GM12878 (cell line): Measurements from ENCODE around the gene ZNF423.

Experiments used
- ATF7 ChIP-seq: fragments of 450-650 bp; IDR thresholded peaks from 2 replicates; pipeline ENCODE4 v1.6.1; 2016; ENCODE audit warnings: low read depth, mild to moderate bottlenecking
- CHD1 ChIP-seq: IDR thresholded peaks from 2 replicates; pipeline ENCODE4 v1.6.1; 2012; ENCODE audit warnings: low read depth, low read length, improper control_type of control experiment
- FOXK2 ChIP-seq: fragments of 450-650 bp; IDR thresholded peaks from 2 replicates; pipeline ENCODE4 v1.6.1; 2017; ENCODE audit warnings: mild to moderate bottlenecking, moderate library complexity
- MXI1 ChIP-seq: fragments of 150-350 bp; IDR thresholded peaks from 2 replicates; pipeline ENCODE4 v1.6.1; 2011; ENCODE audit warnings: low read depth, mild to moderate bottlenecking, inconsistent platforms, low read length, improper control_type of control experiment
- POLR2AphosphoS5 ChIP-seq: IDR thresholded peaks from 2 replicates; pipeline ENCODE4 v1.6.1; 2011; ENCODE audit warnings: mild to moderate bottlenecking, low read length, inconsistent platforms
- REST ChIP-seq: IDR thresholded peaks from 2 replicates; pipeline ENCODE4 v1.6.1; 2012; ENCODE audit warnings: mild to moderate bottlenecking, low read depth, low read length
- RFX5 ChIP-seq: IDR thresholded peaks from 2 replicates; pipeline ENCODE4 v1.6.1; 2011; ENCODE audit warnings: low read depth, low read length, improper control_type of control experiment
- TCF7 ChIP-seq: IDR thresholded peaks from 2 replicates; pipeline ENCODE4 v1.6.1; 2014; ENCODE audit warnings: antibody characterized with exemption, borderline replicate concordance

- TF ChIP-seq MXI1 (no peak), ATF7 (no peak), CHD1 (no peak), FOXK2 (no peak), RFX5 (no peak), TCF7 (no peak), POLR2AphosphoS5 (no peak), REST (no peak)
Measured at GRCh38 chr16:49515861-49516260, 340.1 kb downstream of the ZNF423 start.
